HG03460 (cell line): ENCODE data around the gene UBIAD1.
"Not testable (repeated sequence)": the region's sequence is repeated elsewhere in the genome, so short reads cannot be mapped to it uniquely, and the experiment has no call there.

ENCODE experiments used
- ATAC-seq: cut with Tn5 transposase; IDR thresholded peaks from one replicate; pipeline ENCODE4 v1.9.1; 2021; ENCODE audit not compliant: unreplicated experiment

The UBIAD1 gene

DNA sequence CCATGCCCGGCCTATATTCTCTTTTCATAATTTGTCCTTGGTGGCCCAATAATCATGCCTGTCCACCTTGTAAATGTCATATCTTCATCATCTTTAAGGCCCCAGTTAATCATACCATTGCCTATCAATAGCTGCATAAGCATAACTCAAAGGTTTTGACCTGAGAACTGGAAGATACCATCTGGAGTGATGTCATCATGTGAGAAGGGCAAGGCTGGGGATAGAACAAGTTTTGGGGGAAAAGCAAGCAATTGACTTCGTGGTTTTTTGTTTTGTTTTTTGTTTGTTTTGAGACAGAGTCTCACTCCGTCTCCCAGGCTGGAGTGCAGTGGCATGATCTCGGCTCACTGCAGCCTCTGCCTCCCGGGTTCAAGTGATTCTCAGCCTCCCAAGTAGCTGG lies 6.2 kb downstream of the UBIAD1 start:
- no peak for ATAC-seq

DNA sequence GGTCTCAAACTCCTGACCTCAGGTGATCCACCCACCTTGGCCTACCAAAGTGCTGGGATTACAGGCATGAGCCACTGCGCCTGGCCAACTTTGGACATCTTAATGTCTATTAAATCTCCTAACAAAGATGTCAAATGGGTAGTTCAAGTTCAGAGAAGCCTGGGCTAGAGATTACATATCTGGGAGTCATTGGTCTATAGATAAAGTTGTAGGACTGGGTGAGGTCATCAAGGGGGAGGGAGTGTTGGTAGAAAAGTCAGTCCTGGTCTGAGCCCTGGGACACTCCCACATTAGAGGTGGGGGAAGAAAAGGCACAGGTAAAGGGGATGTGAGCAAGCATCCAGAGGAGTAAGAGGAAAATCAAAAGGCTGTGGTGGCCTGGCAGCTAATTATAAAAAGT lies 6.6 kb downstream of the UBIAD1 start:
- no peak for ATAC-seq

DNA sequence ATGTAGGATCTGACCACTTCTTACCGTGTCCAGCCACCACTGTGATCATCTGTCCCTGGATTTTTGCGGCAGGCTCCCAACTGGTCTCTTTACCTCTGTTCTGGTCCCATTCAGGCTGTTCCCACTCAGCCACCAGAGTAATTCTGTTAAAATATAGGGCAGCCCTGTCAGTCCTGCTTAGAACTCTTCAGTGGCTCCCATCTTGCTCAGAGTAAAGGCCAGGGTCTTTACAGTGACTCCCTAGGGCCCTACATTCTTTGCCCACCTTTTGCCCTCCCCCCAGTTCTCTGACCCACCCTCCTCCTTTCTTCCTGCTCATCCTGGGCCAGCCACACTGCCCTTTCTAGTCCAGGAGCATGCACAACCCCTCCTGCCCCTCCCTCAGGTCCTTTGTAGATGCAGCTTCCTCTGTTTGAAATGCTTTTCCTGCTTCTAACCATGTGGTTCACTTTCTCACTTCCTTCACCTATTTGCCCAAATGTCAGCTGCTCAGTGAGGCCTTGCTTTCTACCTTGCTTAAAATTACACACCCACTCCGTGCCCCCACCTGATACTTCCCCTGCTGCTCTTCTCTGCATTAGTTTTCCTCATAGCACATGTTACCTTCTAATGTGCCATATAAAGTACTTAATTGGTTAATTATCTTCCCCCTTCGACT lies 7.8 kb downstream of the UBIAD1 start:
- ATAC-seq: peak; percentile 52

DNA sequence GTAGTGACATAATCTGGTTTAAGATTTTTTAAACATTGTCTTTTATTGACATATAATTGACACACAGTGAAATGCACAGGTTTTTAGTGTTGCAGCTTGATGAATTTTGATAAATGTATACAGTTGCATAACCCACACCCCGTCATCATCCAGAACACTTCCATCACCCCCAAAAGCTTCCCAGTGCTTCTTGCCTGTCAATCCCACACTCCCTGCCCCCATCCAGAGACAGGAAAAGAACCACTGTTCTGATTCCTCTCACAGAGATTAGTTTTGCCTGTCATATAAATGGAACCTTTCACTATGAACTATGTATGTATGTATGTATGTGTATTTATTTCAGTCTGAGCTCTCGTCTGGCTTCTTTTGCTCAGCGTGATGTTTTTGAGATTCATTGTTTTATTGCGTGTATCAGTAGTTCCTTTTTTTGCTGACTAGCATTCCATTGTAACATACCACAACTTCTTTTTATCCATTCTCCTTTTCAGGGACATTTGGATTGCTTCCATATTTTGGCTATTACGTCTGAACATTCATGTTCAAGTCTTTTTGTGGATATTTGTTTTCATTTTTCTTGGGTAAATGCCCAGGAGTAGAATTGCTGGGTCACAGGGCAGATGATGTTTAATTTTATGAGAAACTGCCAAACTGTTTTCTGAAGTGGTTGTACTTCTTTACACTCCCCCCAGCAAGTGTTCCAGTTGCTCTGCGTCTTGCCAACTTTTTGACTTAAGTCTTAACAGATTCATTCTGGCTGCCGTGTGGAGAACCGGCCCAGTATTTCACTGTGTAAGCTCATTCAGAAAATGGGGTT lies 8.7 kb downstream of the UBIAD1 start:
- no peak for ATAC-seq

DNA sequence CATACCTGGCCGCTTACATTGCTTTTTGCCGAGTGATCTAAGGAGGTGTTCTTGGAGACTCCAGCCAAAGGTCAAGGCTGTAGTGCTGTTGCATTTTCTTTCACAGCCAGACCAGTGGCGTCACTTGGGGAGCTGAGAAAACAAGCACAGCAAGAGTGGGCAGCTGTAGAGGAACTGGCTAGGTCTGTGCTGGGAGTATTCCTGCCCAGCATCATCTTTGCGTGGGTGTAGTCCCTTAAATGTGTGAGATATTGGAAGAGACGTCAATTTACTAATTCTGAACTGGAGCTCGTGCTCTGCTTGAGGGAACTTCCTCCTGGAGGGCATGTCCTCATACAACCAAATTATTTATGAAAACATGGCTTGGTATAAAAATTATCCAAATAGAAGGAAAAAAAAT lies 10.2 kb downstream of the UBIAD1 start:
- no peak for ATAC-seq

DNA sequence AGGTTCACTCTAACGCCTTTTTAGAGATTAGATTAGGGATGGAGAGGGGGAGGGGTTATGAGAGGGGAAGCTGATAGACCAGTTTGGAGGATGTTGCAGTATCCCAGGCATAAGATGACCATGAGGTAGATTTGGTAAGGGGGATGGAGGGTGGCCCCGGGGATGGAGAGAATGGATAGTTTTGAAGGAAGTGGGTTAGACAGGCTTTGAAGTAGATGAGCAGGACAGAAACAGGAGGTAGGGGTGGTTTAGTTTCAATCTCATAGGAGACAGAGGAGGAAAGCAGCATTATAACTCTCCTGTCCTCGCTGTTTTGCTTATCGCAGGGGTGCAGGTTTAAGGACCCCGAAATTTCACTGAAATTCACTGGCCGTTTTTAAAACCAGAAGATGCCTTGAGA lies 11.8 kb downstream of the UBIAD1 start:
- ATAC-seq: no peak

DNA sequence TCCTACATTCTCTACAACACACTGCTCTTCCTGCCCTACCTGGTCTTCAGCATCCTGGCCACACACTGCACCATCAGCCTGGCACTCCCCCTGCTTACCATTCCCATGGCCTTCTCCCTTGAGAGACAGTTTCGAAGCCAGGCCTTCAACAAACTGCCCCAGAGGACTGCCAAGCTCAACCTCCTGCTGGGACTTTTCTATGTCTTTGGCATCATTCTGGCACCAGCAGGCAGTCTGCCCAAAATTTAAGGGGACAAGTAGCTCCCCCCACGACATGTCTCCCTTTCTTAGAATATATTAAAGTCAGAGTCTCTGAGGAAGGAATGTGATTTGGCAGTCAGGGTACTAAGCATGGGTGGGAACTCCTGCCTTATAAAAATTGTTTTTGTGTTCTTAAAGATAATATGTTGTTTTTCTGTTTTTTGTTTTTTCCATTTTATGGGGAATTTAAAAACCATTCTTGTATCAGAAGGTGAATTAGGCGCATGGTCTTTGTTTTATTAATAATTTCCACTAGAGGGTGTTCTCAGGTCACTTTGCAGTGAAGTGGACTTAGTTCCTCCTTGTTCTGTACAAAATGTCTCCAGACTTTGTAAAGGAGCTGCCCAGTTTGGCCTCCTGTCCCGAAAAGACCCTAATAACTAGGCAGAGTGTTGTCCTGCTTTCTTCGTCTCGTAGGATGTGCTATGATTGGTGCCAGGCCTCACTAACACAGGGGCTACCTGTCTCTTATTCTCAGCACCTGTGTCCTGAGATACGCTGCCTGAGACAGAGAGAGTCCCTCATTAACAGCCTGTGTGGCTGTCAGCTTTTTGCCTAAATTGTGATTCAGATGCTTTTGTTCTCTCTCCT lies 13.1 kb downstream of the UBIAD1 start:
- no peak for ATAC-seq

DNA sequence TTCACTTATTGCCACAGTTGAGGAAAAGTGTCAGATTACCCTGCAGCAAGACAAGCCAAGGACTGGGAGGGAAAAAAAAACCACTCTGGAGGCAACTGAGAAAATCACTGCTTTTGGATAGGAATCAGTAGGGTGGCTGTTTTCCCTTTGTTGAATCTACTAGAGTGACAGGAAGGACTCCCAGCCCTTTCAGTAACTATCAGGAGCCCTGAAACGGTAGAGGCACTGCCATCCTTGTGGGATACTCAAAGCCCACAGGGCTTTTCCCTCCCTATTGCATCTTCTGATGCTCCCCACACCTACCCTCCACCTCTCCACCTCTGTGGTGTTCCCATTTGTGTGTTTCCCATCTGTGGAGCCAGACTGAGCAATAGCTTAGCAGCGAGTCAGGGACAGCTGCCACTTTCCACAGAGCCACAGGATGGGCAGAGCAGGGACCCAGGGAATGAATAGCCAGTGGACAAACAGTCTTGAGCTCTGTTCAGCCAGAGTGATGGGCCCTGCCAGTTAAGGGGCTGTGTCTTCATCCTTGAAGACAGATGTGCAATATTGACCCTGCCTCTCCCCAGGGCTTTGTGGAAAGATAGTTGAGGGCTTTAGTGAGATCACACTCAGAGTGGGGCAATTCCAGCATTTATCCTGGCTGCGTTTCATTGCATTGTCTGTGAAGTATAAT lies 13.9 kb downstream of the UBIAD1 start:
- ATAC-seq: no peak

DNA sequence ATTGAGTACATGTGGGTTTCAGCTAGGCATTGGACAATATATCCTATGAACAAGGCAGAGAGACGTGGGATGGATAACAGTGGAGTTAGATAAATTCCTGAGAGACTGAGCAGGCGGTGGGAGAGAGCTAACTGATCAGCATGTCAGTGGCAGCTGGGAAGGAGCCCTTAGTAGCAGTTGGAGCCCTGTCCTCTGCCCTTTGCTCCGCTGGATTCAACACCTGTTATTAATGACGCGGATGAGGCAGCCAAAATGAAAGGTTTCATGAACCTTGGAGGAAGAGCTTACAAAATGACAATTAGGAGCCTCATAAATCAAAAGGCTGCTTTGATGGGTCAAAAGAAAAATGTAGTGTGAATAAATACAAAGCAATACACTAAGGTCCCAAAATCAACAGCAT lies 16.1 kb downstream of the UBIAD1 start:
- no peak for ATAC-seq

DNA sequence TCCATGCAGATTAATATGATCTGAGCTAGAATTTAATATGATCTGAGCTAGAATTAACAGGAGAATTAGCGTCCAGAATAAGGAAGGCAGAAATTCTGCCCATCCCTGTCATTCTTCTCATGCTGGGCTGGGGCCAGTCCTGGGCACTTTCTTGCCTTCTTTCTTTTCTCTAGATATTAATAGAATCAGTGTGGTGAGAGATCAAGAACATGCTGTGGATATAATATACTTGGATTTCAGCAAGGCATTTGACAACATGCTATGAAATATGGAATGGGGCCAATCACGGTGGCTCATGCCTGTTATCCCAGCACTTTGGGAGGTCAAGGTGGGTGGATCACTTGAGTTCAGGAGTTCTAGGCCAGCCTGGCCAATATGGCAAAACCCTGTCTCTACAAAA lies 18.1 kb downstream of the UBIAD1 start:
- ATAC-seq: no peak

DNA sequence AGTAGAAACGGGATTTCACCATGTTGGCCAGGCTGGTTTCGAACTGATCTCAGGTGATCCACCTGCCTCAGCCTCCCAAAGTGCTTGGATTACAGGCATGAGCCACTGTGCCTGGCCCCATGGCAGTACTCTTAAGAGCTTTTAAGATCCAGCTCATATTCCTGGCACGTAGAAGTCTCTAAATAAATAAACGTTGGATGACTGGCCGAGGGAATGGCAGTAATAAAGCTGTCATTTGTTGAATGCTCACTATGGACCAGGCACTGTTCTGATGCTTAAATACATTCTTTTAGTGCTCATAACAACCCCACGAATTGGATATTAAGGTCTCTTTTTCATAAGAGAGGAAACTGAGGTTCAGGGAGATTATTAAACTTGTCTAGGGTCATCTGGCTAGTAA lies 20.9 kb downstream of the UBIAD1 start:
- no peak for ATAC-seq

DNA sequence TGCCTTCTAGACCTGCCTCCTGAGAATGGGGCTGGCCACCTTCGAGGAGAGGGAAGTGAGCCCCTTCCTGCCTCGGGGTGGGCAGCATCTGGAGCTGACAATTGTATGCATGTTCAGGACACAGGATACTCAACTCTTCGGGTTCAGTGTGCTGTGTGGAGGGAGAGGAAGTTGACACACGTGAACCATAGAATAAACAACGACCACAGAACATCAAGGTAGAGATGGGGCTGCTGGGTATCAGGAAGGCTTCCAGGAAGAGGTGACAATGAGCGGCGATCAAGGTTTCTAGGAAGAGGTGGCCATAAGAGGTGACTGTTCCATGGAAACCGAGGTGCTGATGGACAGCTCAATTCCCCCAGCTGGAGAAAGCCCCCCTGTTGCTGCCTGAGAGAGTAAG lies 22.0 kb downstream of the UBIAD1 start:
- no peak for ATAC-seq

DNA sequence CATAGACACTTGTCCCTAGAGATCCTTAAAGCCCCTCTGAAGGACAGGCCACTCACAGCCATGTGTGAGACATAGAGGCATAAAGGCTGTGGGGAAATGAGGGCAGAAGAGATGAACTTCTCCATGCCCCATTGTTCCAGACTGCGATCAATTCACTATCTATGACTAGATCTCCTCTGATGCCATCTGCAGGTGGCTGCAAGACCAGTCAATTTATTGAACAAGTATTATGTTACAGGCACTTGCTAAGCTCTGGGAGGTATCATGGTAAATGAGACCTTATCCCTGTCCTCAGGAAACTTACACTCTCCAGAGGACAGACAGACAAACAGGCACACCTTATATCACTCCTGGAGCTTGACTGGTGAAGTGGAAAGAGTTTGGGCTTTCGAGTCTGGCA lies 22.9 kb downstream of the UBIAD1 start:
- no peak for ATAC-seq

DNA sequence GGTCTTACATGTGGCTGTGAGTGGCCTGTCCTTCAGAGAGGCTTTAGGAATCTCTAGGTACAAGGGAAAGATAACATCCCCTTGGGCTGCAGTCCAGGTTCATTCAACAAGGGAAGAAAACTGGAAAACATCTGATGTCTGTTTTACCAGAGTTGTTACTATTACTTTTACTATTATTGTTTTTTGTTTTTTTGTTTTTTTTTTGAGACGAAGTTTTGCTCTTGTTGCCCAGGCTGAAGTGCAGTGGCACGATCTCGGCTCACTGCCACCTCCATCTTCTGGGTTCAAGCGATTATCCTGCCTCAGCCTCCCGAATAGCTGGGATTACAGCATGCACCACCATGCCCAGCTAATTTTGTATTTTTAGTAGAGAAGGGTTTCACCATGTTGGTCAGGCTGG lies 24.8 kb downstream of the UBIAD1 start:
- not testable (repeated sequence) for ATAC-seq

DNA sequence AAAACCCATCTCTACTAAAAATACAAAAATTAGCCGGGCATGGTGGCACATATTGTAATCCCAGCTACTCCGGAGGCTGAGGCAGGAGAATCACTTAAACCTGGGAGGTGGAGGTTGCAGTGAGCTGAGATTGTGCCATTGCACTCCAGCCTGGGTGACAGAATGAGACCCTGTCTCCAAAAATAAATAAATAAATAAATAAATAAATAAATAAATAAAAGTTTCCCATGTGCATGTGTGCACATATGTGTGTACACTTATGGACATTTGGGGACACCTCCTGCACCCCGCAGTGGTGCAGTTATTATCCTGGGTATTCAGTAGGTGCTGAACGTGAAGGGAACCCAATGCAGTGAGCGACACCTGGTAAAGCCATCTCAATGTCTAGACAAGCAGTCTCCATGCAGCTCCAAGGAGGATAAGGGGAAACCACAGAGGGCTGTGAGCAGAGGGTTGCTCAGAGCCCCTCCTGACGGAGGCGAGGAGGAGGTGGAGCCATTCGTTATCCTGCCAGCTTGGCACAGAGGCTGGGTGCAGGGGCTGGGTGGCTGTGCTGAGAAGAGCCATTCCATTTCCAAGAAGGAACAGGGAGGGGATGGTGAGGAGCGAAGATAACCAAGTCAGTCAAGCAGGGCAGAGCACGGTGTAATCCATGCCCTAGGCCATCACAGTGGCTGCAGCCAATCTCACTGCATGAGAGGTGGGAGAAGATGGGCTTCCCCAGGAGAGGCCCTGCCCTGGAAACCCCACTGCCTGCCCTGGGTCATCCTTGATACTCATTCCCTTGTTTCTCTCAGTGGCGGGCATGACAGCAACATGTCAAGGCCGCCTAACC lies 25.6 kb downstream of the UBIAD1 start:
- ATAC-seq: no peak

DNA sequence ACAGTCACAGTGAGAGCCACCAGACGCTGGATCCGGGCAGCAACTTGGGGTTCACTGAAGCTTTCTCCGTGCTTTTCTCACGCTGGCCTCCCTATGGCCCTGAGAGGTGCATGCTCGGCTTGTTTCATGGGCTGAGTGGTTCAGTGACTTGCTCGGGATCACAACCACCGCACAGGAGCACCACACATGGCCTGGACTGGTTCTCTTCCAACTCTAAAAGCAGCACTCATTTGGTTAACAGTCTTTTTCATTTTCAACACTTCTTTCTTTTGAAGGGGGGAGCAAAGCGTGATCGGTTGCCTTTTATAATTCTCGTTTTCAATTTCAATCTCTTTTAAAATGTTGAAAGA lies 26.2 kb downstream of the UBIAD1 start:
- no peak for ATAC-seq

DNA sequence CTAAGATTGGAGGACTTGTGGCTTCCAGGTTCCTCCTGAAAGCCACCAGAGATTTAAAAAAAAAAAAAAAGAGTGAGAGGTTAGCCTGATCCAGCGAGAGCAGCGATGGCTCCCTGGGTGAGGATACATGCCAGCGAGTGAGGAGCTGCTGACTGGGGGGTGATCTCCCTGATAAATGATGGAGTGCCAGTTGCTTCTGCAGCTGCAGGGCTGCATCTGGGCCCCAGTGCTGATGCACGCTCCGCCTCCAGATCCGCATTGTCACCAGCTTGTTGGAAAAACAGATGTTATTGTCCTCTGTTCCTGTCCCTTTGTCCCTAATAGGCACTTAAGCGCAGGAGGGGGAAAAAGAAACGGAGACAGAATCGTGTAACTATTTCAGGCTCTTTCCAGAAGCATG lies 28.6 kb downstream of the UBIAD1 start:
- no peak for ATAC-seq

DNA sequence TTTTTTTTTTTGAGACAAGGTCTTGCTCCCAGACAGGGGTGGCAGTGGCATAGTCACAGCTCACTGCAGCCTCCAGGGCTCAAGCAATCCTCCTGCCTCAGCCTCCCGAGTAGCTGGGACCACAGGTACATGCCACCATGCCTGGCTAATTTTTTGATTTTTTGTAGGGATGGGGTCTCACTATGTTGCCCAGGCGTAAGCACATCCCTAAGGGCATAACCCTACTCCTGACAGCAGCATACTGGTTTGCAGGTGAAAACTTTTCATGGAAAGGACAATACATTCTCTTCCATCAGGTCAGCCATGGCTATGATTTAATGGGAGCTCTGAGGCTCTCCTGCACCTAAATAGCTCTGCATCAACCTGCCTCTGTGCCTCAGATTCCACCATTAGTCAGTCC lies 29.4 kb downstream of the UBIAD1 start:
- no peak for ATAC-seq

DNA sequence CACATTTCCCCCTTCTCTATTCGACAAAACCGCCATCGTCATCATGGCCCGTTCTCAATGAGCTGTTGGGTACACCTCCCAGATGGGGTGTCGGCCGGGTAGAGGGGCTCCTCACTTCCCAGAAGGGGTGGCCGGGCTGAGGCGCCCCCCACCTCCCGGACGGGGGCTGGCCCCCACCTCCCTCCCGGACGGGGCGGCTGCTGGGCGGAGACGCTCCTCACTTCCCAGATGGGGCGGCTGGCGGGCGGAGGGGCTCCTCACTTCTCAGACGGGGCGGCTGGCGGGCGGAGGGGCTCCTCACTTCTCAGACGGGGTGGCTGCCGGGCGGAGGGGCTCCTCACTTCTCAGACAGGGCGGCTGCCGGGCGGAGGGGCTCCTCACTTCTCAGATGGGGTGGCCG lies 32.5 kb downstream of the UBIAD1 start:
- not testable (repeated sequence) for ATAC-seq

DNA sequence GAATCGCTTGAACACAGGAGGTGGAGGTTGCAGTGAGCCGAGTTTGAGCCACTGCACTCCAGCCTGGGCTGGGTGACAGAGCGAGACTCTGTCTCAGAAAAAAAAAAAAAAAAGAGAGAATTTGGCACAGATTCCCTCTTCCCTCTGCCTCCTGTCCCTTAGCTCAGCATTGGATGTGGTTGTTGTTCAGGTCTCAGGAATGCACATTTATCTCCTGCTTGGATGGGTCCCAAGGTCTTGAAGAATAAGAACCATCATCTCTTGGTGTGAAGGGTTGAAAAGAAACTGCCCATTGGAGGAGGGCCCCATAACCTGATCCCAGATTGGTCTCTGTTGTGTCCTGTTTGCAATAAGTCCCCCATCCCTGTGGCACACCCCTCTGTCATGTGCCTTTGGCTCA lies 34.9 kb downstream of the UBIAD1 start:
- ATAC-seq: no peak
